Progenitor cell of endocrine pancreas (in vitro differentiated cells): ENCODE results near the gene MESD. TPM values are rescaled to one million over a fixed set of nuclear protein-coding genes. Genes with fewer than 3 reads are reported as not detected.

Experiments used
- DNase-seq: peaks from one replicate; pipeline ENCODE4 v3.0.0; 2021; ENCODE audit warnings: low spot score; ENCODE audit not compliant: unreplicated experiment
- H3K27ac Mint-ChIP-seq: 2 replicates; pipeline ENCODE4 v1.8.0; 2021; ENCODE audit warnings: mild to moderate bottlenecking, moderate library complexity, mixed read lengths
- H3K27me3 Mint-ChIP-seq: 2 replicates; pipeline ENCODE4 v1.8.0; 2021; ENCODE audit warnings: mixed read lengths
- H3K36me3 Mint-ChIP-seq: 2 replicates; pipeline ENCODE4 v1.8.0; 2022; ENCODE audit warnings: mixed read lengths; ENCODE audit not compliant: insufficient read depth
- H3K4me1 Mint-ChIP-seq: 2 replicates; pipeline ENCODE4 v1.8.0; 2021; ENCODE audit warnings: low read depth, mixed read lengths
- H3K4me3 Mint-ChIP-seq: 2 replicates; pipeline ENCODE4 v1.8.0; 2021; ENCODE audit warnings: low read depth, mild to moderate bottlenecking, moderate library complexity, mixed read lengths
- H3K9me3 Mint-ChIP-seq: 2 replicates; pipeline ENCODE4 v1.8.0; 2021; ENCODE audit warnings: low read depth, mixed read lengths
- CTCF ChIP-seq: fragments of 200-600 bp; sonication (generic); IDR thresholded peaks from one replicate; pipeline ENCODE4 v1.5.0; 2021; ENCODE audit warnings: antibody characterized with exemption, mild to moderate bottlenecking; ENCODE audit not compliant: unreplicated experiment
- total RNA-seq: library from RNA; stranded (reverse); gene quantifications from 2 replicates; pipeline ENCODE4 v1.2.1, GENCODE V29; 2021

MESD gene
- total RNA-seq, 1 donor from 2014 or later = 42.6 TPM

DNA sequence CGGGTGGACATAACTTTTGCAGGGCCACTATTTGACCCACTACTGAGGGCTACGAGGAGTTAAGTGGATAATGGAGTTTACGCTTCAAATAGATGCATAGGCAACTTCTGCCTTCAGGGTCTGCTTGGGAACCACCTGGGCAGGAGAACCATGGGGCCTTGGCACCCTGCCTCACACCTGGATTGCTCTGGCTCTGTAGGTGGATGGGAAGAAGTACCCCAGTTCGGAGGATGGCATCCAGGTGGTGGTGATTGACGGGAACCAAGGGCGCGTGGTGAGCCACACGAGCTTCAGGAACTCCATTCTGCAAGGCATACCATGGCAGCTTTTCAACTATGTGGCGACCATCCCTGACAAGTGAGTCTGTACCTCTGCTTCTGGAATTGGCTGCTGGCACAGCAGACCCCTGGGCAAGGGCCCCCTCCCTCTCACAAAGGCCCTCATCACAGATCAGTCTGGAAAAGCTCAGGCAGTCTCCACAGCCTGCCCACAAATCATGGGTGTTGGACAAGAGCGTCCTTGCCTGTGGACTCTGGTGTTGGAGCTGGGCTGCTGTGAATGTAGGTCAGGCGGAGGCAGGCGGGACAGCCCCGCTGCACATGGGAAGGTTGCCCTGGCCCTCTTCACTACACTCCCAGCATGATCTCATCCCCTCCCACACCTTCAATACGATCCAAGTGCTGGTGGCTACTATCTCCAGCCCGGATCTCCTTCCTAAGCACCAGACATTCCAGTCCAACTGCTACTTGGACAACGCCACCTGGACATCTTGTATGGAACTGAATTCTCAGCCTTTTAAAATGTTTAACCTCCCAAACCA lies 46.7 kb downstream of the MESD start:
- Mint-ChIP-seq H3K36me3 (peaks cover 8% of the 10 kb centered on the region), H3K27me3 (no peaks in the 10 kb centered on the region), H3K4me1 (no peaks in the 10 kb centered on the region), H3K27ac (no peak overlapping the region), H3K4me3 (no peak overlapping the region), H3K9me3 (no peaks in the 10 kb centered on the region)
- no peak for DNase-seq
- no peak for TF ChIP-seq CTCF

- no peak for TF ChIP-seq CTCF
- Mint-ChIP-seq H3K27me3 (no peaks in the 10 kb centered on the region), H3K36me3 (peaks cover 8% of the 10 kb centered on the region), H3K27ac (no peak overlapping the region), H3K4me3 (no peak overlapping the region), H3K4me1 (no peaks in the 10 kb centered on the region), H3K9me3 (no peaks in the 10 kb centered on the region)
- DNase-seq = no peak
Observed at GRCh38 chr15:80942266-80942665, 47.4 kb downstream of the MESD start.

GRCh38 chr15:80940851-80941250 lies 48.8 kb downstream of the MESD start:
- TF ChIP-seq CTCF = no peak
- no peak overlapping the region for H3K4me3 Mint-ChIP-seq
- H3K36me3 Mint-ChIP-seq = peaks cover 8% of the 10 kb centered on the region
- H3K4me1 Mint-ChIP-seq = no peaks in the 10 kb centered on the region
- H3K9me3 Mint-ChIP-seq = no peaks in the 10 kb centered on the region
- H3K27ac Mint-ChIP-seq = no peak overlapping the region
- no peaks in the 10 kb centered on the region for H3K27me3 Mint-ChIP-seq
- no peak for DNase-seq

DNA sequence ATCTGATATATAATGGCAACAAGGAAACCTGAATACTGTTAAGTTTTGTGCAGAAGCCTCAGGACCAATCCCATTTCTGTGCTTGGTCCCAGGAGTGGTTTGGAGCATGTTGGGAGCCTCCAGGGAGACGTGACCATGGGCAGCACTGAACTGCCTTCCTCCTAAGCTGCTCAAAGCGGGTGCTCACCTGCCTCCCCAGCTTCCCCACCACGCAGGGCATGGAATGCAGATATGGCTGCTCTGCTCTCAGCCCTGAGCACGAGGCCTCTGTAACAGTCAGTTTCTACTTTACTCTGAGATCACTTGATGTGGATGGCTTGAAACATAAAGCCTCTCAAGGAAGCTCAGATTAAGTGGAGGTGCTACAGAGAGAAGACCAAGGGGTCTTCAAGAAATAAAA lies 49.3 kb downstream of the MESD start:
- no peak for DNase-seq
- no peak overlapping the region for H3K27ac Mint-ChIP-seq
- TF ChIP-seq CTCF = no peak
- H3K4me1 Mint-ChIP-seq = no peaks in the 10 kb centered on the region
- H3K36me3 Mint-ChIP-seq = peaks cover 8% of the 10 kb centered on the region
- no peaks in the 10 kb centered on the region for H3K9me3 Mint-ChIP-seq
- H3K27me3 Mint-ChIP-seq = no peaks in the 10 kb centered on the region
- no peak overlapping the region for H3K4me3 Mint-ChIP-seq

- Mint-ChIP-seq H3K4me1 (no peaks in the 10 kb centered on the region), H3K4me3 (no peak overlapping the region), H3K27ac (no peak overlapping the region), H3K36me3 (peaks cover 9% of the 10 kb centered on the region), H3K9me3 (no peaks in the 10 kb centered on the region), H3K27me3 (no peaks in the 10 kb centered on the region)
- TF ChIP-seq CTCF = no peak
- no peak for DNase-seq
Observed at GRCh38 chr15:80939216-80939615, 50.4 kb downstream of the MESD start.
